Stomach (tissue), 4 donors: ENCODE results near the gene HELZ.

Experiments
- EP300 ChIP-seq: sonication (generic); formaldehyde crosslinking; IDR thresholded peaks from one replicate; pipeline ENCODE4 v1.6.1; 2017; ENCODE audit warnings: antibody characterized with exemption
- POLR2A ChIP-seq, 4 donors: fragments of 450-650 bp; IDR thresholded peaks; one replicate each; pipeline ENCODE4 v1.6.1; 2016; ENCODE audit warnings: antibody characterized with exemption in 4 of 4, control low read depth in 2 of 4, mild to moderate bottlenecking in 1 of 4, moderate library complexity in 1 of 4
- POLR2AphosphoS5 ChIP-seq, 3 donors: sonication (generic); formaldehyde crosslinking; IDR thresholded peaks; one replicate each; pipeline ENCODE4 v1.6.1; 2016; ENCODE audit warnings: antibody characterized with exemption in 3 of 3
- TF ChIP-seq, protein P1 (sequence below), 7 experiments: fragments of 450-650 bp in 4 of 7; fragments of 200-600 bp in 3 of 7; sonication (generic) in 3 of 7; IDR thresholded peaks; one replicate each; pipeline ENCODE4 v1.5.1; 2016 to 2019; ENCODE audit warnings: antibody characterized with exemption in 7 of 7, control low read depth in 2 of 7, mild to moderate bottlenecking in 1 of 7

DNA sequence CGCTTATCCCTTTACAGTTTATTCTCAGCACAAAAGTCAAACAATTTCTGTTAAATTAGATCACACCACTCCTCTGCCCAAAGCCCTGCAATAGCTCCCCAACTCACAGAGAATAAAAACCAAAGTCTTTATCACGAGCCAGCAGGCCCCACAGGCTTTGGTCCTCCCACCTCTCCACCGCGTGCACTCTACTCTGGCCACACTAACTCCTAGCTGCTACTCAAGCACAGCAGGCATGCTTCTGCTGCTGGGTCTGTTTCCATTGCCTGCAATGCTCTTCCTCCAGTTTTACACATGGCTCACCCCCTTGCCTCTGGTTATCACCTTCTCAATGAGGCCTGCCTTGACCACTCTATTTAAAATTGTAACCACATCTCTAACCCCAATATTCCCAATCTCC lies 27.6 kb downstream of the HELZ start:
- TF ChIP-seq, protein P1, sequence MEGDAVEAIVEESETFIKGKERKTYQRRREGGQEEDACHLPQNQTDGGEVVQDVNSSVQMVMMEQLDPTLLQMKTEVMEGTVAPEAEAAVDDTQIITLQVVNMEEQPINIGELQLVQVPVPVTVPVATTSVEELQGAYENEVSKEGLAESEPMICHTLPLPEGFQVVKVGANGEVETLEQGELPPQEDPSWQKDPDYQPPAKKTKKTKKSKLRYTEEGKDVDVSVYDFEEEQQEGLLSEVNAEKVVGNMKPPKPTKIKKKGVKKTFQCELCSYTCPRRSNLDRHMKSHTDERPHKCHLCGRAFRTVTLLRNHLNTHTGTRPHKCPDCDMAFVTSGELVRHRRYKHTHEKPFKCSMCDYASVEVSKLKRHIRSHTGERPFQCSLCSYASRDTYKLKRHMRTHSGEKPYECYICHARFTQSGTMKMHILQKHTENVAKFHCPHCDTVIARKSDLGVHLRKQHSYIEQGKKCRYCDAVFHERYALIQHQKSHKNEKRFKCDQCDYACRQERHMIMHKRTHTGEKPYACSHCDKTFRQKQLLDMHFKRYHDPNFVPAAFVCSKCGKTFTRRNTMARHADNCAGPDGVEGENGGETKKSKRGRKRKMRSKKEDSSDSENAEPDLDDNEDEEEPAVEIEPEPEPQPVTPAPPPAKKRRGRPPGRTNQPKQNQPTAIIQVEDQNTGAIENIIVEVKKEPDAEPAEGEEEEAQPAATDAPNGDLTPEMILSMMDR (IDR thresholded peaks at IDR 0.05): no peak
- TF ChIP-seq EP300 (no peak), POLR2A (IDR thresholded peaks at IDR 0.05) (no peak), POLR2AphosphoS5 (IDR thresholded peaks at IDR 0.05) (no peak)
